GM19455 (cell line): ENCODE data around the gene DIO1.

Source experiments
- ATAC-seq: cut with Tn5 transposase; IDR thresholded peaks from one replicate; pipeline ENCODE4 v1.9.1; 2021; ENCODE audit not compliant: unreplicated experiment

Gene DIO1

DNA sequence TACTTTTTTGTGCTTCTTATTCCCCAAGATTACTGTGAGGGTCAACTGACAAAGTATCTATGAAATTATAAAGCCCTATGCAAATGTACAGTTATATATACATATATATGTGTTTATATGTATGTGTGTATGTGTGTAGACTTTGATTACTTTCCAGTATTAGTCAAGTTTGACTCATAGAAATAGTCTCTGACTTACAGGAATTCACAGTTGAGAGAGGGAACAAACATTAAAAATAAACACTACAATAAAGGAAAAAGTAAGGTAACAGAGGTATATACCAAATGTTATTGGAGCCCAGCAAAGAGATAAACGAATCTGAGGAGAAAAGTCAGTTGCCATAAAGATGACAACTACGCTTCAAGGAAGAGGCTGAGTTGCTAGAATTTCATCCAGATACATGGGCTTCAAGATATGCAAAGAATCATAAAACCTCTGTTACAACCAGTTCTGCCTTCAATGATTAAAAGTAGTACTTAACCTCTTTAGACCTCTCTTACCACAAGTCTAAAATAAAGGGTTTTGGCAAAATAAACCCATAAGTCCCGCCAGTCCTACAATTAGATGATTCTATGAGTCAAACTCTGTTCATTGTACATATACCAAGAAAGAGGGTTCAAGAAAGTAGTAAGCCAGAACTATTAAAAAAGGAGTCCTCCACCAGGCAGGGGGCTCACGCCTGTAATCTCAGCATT is 44.3 kb downstream of the DIO1 start:
- ATAC-seq: no peak

GRCh38 chr1:53942127-53942957 is 48.4 kb downstream of the DIO1 start:
- no peak for ATAC-seq

GRCh38 chr1:53943090-53943489 is 49.1 kb downstream of the DIO1 start:
- ATAC-seq: no peak

DNA sequence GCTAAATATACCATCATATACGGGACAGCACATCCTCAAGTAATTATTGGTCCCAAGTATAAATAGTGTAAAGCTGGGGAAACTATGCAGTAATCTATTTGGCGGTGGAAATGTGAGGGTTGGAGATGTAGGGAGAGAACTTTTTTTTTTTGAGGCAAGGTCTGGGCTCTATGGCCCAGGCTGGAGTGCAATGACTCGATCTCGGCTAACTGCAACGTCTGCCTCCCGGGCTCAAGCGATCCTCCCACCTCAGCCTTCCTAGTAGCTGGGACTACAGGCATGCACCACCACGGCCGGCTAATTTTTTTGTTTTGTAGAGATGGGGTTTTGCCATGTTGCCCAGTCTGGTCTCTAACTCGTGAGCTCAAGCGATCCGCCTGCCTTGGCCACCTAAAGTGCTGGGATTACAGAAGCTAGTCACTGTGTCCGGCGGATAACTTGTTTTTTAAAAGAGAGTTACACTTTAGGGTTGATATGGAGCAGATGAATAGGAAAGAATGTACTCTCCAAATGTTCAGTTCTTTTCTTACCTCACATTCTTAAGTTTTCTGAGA is 49.6 kb downstream of the DIO1 start:
- ATAC-seq: no peak

- ATAC-seq: no peak
Observed at GRCh38 chr1:53944469-53945182, 50.6 kb downstream of the DIO1 start.

DNA sequence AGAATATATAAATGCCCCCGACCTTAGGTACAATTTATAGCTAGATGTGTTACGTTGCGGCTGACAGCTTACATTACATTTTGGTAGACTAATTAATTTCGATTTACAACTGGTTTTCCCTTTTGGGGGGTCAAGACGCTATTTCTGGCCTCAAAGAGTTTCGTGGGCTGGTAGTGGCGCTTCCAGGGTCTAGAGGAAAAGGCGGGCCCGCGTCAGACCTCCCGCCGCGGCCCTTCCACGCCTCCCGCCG is 51.1 kb downstream of the DIO1 start:
- ATAC-seq: no peak

DNA sequence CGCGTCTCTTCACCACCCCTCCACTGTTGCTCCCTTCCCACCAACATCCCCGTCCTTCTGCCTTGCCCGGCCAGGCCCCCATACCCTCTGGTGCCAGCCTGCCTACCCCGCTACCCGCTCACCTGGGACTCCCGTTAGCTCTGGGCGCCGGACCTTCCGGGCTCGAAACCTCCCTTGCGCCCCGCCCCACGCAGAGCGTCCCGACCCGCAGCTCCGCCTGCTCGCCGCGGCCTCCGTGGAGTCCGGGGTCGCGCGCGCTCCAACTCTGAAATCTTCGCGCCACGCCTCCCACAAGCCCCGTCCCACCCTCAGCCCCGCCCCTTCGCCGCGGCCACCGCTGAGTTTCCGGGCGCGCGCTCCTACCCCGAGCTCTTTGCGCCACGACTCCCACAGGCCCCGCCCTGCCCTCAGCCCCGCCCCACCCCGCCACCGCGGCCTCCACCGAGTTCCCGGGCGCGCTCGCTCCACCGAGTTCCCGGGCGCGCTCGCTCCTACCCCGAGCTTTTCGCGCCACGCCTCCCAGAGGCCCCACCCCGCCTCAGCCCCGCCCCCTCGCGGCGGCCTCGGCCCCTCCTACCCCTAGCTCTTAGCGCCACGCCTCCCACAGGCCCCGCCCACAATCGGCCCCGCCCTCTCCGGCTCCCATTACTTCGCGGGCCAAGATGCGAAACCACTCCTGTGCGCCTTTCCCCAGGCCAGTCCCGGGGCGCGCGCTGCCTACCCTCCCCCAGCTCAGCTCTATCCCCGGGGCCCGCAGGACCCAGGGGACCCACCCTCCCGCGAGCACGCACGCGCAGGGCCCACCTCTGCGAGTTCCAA is 51.7 kb downstream of the DIO1 start, which contains the start of gene IFT25:
Gene IFT25 (minus strand): TSS at position 267 of the 819 bp plus-strand sequence. CDS start 5,617 bp downstream, outside the sequence.
- peak; percentile 67 for ATAC-seq

GRCh38 chr1:53946252-53947171 is 52.5 kb downstream of the DIO1 start, which contains the start of gene LRRC42:
TSS of gene LRRC42 (plus strand) at chr1:53946350. CDS start at chr1:53952000, 5,650 bp downstream.
- peak; percentile 61 for ATAC-seq

GRCh38 chr1:53947172-53947907 is 53.4 kb downstream of the DIO1 start:
- ATAC-seq: no peak

- no peak for ATAC-seq
Observed at GRCh38 chr1:53948291-53948690, 54.3 kb downstream of the DIO1 start.

- no peak for ATAC-seq
Observed at GRCh38 chr1:53949023-53949990, 55.3 kb downstream of the DIO1 start.

- no peak for ATAC-seq
Observed at GRCh38 chr1:53951697-53952096, 57.7 kb downstream of the DIO1 start.

- ATAC-seq: no peak
Observed at GRCh38 chr1:53954128-53954527, 60.1 kb downstream of the DIO1 start.

DNA sequence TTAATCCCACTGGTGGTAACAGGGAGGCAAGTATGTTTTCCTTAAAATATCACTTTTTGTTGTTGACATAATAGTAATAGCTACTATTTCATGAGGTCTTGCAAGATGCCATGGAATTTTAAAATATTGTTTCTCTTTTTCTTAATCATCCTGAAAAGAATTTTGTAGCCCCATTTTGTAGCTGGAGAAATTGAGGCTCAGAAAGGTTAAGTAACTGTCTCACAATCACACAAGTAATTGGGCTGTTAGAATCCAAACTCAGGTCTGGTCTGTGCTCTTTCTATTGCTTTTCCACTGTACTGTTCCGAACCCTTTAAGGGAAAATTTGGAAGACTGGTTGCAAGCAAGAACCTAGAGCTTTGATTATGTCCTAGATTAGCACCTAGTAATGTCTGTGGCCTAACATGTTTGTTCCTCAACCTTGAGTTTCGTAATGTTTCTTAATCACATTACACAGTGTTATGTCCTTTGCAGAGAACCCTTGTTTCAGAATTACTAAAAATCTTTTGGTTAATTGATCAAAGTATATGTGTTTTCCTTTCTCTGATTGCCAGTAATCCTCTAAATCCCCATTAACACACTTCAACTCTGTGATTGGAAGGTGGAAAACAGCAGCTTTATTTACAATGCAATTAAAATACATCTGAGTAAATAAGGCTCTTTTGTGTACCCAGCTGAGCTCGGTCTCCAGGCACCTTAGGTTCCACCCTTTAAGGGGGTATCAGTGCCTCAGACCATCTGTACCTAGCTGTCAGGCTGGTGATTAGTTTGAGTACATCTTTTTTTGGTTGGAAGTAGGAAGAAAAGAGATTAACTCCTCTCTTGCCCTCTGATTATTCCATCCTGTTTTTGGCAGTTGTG is 62.6 kb downstream of the DIO1 start:
- ATAC-seq: no peak

GRCh38 chr1:53957194-53957818 is 63.3 kb downstream of the DIO1 start:
- no peak for ATAC-seq

DNA sequence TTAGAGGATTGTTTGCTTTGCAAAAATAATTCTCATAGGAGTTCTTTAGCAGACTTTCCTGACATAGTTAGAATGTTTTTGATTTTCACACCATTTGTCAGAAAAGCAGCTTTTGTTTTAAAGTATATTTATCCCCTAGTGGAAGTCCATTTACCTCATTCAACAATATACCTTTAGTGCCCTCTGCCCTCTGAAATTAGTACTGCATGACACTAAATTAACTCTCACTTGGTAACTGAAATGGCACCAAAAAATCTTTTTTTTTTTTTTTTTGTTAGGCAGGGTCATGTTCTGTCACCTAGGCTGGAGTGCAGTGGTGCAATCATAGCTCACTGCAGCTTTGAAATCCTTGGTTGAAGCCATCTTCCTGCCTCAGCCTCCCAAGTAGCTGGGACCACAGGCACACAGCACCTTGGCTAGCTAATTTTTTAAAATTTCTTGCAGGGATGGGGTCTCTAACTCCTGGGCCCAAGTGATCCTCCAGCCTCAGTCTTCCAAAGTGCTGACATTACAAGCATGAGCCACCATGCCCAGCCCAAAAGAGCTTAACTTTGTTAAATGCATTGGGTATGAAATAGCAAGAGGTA is 65.8 kb downstream of the DIO1 start:
- ATAC-seq: no peak
